ENCODE data around the gene SMIM36.
"Not testable (repeated sequence)": the region's sequence is repeated elsewhere in the genome, so short reads cannot be mapped to it uniquely, and the experiment has no call there.

SMIM36 gene

GRCh38 chr17:55417411-55418268 is 93.6 kb downstream of the SMIM36 start:
- no peak for DNase-seq (ENCODE audit: low read depth in 2 of 3, low spot score in 1 of 3)

- DNase-seq (ENCODE audit: low read depth in 2 of 3, low spot score in 1 of 3), result no peak
Measured at GRCh38 chr17:55416470-55417052, 94.7 kb downstream of the SMIM36 start.

- no peak for DNase-seq (ENCODE audit: low read depth in 2 of 3, low spot score in 1 of 3)
Measured at GRCh38 chr17:55416000-55416399, 95.3 kb downstream of the SMIM36 start.

GRCh38 chr17:55414983-55415382 is 96.3 kb downstream of the SMIM36 start:
- no peak for DNase-seq (ENCODE audit: low read depth in 2 of 3, low spot score in 1 of 3)

GRCh38 chr17:55413825-55414489 is 97.3 kb downstream of the SMIM36 start:
- no peak for DNase-seq (ENCODE audit: low read depth in 2 of 3, low spot score in 1 of 3)

GRCh38 chr17:55411463-55411855 is 99.8 kb downstream of the SMIM36 start:
- DNase-seq (ENCODE audit: low read depth in 2 of 3, low spot score in 1 of 3), result no peak

GRCh38 chr17:55410722-55411462 is 100.4 kb downstream of the SMIM36 start:
- DNase-seq (ENCODE audit: low read depth in 2 of 3, low spot score in 1 of 3), result no peak

- no peak for DNase-seq (ENCODE audit: low read depth in 2 of 3, low spot score in 1 of 3)
Measured at GRCh38 chr17:55409030-55409800, 102.0 kb downstream of the SMIM36 start.

GRCh38 chr17:55407641-55408566 is 103.3 kb downstream of the SMIM36 start:
- DNase-seq (ENCODE audit: low read depth in 2 of 3, low spot score in 1 of 3), result no peak

- no peak for DNase-seq (ENCODE audit: low read depth in 2 of 3, low spot score in 1 of 3)
Measured at GRCh38 chr17:55405600-55405999, 105.7 kb downstream of the SMIM36 start.

- DNase-seq (ENCODE audit: low read depth in 2 of 3, low spot score in 1 of 3), result not testable (repeated sequence)
Measured at GRCh38 chr17:55404197-55404596, 107.1 kb downstream of the SMIM36 start.

GRCh38 chr17:55402374-55402773 is 108.9 kb downstream of the SMIM36 start:
- no peak for DNase-seq (ENCODE audit: low read depth in 2 of 3, low spot score in 1 of 3)
